Uterus (tissue), 2 donors: ENCODE measurements around the gene RIMS1.

Experiments used
- POLR2A ChIP-seq, 2 donors: fragments of 450-650 bp; IDR thresholded peaks; one replicate each; pipeline ENCODE4 v1.6.1; 2016; ENCODE audit warnings: antibody characterized with exemption in 2 of 2, mild to moderate bottlenecking in 1 of 2, moderate library complexity in 1 of 2
- TF ChIP-seq, protein P1 (sequence below), 4 experiments: fragments of 200-600 bp in 2 of 4; fragments of 450-650 bp in 2 of 4; sonication (generic) in 2 of 4; IDR thresholded peaks; one replicate each; pipeline ENCODE4 v1.5.1; 2016 to 2019; ENCODE audit warnings: antibody characterized with exemption in 4 of 4, mild to moderate bottlenecking in 2 of 4, moderate library complexity in 1 of 4

DNA sequence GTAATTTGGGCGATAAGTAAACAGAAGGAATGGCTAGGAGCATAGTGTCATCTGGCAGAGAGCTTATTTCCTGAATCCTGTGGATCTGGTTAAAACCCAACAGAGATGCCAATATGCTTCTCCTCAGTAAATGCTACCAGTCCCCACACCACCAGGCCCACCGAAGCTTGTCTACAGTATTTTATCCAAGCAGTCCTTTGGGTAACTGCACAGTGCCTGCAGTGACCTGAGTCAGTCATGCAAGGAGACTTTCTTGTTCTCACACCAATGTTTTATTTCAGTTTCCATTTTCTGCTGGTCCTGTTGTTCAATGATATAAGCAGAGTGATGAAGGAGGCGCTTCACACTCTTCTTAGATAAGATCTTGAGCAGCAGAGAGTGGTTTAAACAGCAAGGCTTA, 326.3 kb downstream of the RIMS1 start:
- TF ChIP-seq, protein P1, sequence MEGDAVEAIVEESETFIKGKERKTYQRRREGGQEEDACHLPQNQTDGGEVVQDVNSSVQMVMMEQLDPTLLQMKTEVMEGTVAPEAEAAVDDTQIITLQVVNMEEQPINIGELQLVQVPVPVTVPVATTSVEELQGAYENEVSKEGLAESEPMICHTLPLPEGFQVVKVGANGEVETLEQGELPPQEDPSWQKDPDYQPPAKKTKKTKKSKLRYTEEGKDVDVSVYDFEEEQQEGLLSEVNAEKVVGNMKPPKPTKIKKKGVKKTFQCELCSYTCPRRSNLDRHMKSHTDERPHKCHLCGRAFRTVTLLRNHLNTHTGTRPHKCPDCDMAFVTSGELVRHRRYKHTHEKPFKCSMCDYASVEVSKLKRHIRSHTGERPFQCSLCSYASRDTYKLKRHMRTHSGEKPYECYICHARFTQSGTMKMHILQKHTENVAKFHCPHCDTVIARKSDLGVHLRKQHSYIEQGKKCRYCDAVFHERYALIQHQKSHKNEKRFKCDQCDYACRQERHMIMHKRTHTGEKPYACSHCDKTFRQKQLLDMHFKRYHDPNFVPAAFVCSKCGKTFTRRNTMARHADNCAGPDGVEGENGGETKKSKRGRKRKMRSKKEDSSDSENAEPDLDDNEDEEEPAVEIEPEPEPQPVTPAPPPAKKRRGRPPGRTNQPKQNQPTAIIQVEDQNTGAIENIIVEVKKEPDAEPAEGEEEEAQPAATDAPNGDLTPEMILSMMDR (IDR thresholded peaks at IDR 0.05), result no peak
- no peak for TF ChIP-seq POLR2A (IDR thresholded peaks at IDR 0.05)
